ENCODE data around the gene SPCS3.

Gene SPCS3

DNA sequence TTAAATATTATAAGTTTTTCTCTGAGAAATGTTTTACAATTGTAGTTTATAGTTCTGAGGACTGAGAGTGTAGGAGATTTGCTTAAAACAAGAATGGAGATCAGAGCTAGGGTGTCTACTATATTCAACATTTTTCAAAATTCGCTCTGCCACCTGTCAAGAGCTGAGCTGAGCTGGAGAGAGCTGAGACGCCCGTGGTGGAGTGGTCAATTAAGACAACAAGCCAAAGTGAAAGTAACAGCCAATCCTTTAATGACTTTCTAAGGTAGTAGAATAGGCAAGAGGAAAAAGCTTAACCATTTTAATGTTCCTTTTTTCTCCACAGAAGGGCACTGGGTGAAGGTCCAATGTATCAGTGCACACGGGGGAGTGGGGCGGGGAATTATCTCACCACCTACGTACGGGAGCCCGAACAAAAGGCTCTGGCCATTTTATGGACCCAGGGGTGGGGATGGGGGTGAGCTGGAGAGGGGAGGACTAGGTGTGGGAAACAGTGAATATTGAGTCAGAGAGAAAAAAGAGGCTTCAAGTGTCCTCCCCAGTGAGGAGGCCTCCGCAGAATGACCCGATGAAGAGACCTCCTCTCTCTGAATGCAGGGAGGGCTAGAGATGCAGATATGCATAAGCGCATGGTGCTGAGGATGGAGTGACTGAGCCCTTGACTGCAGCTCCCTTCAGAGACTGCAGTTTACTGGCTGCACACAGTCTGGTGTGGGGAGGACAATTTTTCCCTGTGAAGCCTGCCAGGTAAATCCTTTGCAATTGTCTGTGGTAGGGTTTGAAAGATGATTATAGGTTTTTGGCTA is 60.8 kb downstream of the SPCS3 start:
- Histone ChIP-seq H3K27ac (no peak overlapping the region), H3K4me3 (no peak overlapping the region)
- DNase-seq (ENCODE audit: low spot score): no peak
- TF ChIP-seq, protein P1, sequence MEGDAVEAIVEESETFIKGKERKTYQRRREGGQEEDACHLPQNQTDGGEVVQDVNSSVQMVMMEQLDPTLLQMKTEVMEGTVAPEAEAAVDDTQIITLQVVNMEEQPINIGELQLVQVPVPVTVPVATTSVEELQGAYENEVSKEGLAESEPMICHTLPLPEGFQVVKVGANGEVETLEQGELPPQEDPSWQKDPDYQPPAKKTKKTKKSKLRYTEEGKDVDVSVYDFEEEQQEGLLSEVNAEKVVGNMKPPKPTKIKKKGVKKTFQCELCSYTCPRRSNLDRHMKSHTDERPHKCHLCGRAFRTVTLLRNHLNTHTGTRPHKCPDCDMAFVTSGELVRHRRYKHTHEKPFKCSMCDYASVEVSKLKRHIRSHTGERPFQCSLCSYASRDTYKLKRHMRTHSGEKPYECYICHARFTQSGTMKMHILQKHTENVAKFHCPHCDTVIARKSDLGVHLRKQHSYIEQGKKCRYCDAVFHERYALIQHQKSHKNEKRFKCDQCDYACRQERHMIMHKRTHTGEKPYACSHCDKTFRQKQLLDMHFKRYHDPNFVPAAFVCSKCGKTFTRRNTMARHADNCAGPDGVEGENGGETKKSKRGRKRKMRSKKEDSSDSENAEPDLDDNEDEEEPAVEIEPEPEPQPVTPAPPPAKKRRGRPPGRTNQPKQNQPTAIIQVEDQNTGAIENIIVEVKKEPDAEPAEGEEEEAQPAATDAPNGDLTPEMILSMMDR (IDR thresholded peaks at IDR 0.05): no peak

Data from coronary artery (tissue), 2 donors.